HG03378 (cell line): ENCODE measurements around the gene RAB27A.
A peak's percentile ranks its signal among the peaks of the same experiment; 100 is the strongest.
"Not testable (repeated sequence)": the region's sequence is repeated elsewhere in the genome, so short reads cannot be mapped to it uniquely, and the experiment has no call there.

Experiments
- ATAC-seq: cut with Tn5 transposase; IDR thresholded peaks from one replicate; pipeline ENCODE4 v1.9.1; 2021; ENCODE audit warnings: mild to moderate bottlenecking, moderate library complexity; ENCODE audit not compliant: unreplicated experiment

RAB27A gene

GRCh38 chr15:55282284-55282833, 7.3 kb downstream of the RAB27A start:
- ATAC-seq, result no peak

DNA sequence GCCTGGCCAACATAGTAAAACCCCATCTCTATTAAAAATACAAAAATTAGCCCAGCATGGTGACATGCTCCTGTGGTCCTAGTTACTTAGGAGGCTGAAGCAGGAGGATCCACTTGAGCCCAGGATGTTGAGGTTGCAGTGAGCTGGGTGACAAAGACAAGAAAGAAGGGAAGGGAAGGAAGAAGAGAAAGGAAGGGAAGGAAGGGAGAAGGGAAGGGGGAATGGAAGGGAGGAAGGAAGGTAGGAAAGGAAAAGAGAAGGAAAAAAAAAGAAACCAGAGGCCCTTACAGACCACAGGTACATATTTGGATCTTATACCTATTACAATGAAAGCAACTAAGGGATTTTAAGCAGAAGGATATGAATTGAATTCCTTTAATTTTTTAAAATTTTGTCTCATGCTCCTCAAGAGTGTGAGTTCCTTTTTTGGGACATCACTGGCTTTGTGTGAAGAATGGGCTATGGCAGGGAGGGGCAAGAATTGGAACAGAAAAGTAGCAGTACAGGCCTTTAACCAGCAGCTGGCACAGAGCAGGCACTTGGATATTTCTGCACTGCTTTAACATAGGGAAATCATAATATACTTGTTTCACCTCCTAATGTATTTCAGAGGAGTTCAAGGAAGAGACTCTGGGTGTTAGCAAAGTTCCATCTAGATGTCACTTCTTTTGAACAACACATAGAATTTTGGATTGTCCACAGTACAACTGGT, 7.9 kb downstream of the RAB27A start:
- ATAC-seq, result no peak

DNA sequence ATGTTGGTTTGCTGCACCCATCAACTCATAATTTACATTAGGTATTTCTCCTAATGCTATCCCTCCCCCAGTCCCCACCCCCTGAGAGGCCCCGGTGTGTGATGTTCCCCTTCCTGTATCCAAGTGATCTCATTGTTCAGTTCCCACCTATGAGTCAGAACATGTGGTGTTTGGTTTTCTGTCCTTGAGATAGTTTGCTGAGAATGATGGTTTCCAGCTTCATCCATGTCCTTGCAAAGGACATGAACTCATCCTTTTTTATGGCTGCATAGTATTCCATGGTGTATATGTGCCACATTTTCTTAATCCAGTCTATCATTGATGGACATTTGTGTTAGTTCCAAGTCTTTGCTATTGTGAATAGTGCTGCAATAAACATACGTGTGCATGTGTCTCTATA, 9.0 kb downstream of the RAB27A start:
- not testable (repeated sequence) for ATAC-seq

DNA sequence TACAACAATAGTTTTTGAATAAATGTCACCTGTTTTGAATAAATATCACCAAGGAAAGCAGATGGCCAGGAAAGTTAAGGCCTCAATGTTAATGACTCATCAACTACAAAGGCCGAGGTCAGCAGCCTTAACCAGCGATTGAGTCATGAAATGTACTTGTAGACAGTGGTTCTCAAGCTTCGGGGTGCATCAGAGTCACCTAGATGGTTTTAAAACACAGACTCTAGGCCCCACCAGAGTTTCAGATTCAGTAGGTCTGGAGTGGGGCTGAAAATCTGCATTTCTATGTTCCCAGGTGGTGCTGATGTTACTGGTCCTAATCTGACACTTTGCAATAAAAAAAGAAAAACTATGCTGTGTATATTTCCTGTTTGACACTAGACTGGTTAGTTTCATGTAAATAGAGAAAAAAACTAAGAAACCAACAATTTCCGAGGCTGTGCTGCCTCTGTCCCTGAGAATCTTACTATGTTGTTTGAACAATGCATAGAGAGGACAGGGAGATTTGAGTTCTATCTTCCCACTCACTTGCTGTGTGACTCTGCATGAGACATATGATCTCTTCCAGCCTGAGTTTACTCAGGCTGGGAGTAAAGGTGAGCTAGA, 9.8 kb downstream of the RAB27A start:
- ATAC-seq, result peak; percentile 77

DNA sequence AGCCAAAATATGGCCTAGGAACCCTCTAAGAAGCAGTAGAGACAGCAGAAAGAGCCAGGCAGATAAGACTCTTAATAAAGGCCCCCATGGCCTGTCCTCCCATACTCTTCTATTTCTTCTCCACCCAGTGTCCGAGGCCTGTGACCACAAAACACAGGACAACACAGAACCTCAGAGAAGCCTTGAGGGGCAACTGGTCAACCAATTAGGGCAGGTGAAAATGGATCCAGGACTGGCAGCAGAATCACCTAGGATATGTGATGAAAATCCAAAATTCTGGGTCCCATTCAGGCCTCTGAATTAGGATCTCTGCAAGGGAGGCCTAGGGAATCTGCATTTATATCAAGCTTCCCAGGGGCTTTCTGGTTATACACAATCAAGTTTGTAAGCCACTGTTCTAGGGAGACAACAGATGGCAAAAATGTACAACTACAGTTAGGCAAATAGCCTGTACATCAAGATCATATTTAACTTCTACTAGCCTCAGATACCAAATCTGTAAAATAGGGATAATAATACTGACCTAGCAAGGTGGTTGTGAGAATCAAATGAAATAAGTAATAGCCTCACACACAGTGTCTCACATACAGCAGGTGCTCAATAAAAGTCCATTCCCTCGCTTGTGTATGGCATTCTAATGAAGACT, 10.4 kb downstream of the RAB27A start:
- ATAC-seq, result no peak

GRCh38 chr15:55277715-55278114, 11.9 kb downstream of the RAB27A start:
- ATAC-seq, result no peak

DNA sequence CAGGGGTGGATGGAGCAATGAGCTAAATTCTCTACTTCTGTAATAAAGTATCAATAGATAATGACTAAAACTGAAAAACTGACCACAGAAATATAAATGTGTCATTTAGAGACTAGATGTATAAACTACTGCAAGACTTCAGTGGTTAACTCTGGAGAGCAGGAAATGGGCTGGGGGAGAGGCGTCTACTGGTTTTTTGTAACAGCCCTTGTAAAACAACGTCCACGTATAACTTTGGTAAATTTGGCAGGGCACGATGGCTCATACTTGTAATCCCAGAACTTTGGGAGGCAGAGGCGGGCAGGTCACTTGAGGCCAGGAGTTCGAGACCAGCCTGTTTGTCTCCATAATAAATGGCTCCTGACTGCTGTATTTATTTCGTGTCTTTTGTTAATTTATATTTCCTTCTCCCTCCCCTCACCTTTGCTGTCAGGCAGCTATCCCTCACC, 12.5 kb downstream of the RAB27A start:
- peak; percentile 69 for ATAC-seq

DNA sequence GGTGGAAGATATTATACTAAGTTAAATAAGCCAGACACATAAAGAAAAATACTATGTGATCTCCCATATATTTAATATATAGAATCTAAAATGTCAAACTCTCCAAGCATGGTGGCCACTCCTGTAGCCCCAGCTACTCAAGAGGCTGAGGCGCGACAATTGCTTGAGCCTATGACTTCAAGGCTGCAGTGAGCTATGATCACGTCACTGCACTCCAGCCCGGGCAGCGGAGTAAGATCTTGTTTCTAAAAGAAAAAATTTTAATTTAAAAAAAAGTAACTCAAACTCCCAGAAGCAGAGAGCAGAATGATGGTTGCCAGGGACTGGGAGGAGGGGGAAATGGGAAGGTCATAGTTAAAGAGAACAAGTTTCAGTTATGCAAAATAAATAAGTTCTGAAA, 13.3 kb downstream of the RAB27A start:
- ATAC-seq, result no peak

- no peak for ATAC-seq
Observed at GRCh38 chr15:55270291-55270690, 19.3 kb downstream of the RAB27A start.

DNA sequence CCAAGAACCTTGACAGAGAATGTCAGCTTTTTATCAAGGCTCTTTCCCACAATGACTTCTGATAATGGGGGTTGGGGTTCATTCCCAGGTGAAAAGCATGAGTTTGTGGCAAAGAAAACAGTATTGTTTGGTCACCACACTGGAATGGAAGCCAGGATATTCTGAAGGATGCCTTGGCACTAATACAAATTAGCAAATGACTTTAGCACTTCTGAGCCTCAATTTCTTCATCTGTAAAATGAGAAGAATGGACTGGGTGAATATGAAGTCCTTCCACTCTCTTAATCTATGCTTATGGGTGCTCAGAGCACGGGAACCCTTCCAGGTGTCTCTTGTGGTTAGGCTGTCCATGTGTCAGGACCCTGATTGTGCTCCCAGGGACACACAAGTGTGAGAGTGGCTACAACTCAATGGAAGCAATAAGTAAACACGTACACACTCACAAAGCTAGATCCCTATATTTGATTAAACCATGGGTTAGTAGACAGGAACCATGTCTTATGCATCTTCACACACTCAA, 21.4 kb downstream of the RAB27A start:
- no peak for ATAC-seq

GRCh38 chr15:55267401-55268175, 22.0 kb downstream of the RAB27A start:
- ATAC-seq, result peak; percentile 89

DNA sequence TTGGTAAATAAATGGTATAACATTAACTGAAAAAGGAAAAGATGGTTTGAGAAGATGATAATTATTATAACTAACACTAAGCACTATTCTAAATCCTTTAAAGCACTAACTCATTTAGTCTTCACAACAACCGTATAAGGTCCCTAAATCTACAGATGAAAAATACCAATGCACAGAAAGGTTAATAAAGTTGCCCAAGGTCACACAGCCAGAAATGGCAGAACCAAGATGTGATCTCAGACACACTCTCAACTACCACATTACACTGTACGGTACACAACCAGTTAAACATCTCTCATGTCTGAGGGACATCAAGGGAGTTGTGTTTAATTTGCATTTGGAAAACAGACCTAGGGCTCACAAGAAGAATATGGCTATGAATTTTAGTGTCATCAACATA, 23.1 kb downstream of the RAB27A start:
- ATAC-seq, result no peak

- no peak for ATAC-seq
Observed at GRCh38 chr15:55260562-55261131, 29.0 kb downstream of the RAB27A start.

GRCh38 chr15:55257938-55258337, 31.7 kb downstream of the RAB27A start:
- no peak for ATAC-seq

GRCh38 chr15:55257012-55257670, 32.5 kb downstream of the RAB27A start:
- ATAC-seq, result no peak

DNA sequence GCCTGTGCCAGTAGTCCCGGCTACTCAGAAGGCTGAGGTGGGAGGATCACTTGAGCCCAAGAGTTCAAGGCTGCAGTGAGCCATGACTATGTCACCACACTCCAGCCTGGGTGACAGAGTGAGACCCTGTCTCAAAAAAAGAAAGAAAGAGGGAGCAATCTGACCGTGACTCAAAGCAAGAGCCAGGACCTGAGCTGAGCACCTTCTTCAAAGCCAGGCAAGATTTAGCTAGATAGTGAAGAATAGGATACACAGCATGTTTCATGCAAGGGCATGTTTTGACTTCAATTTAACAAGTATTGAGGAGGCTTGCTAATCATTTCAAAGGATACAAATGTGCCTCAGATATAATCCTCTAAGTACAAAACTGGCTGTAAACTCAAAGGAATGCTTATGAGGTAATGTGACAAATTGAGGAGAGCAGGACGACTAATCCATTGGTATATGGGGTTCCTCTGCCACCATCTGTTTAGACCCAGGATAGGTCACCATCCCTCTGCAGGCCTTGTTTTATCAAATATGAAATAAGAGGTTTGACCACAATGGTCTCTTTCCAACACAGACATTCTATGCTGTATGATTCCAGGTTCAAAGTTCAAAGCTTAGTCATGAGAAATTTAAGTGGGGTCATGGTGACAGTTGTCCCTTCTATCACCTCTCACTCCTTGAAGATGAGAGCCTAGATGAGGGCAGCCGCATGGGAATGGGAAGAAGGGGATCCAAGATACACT, 33.2 kb downstream of the RAB27A start:
- no peak for ATAC-seq

DNA sequence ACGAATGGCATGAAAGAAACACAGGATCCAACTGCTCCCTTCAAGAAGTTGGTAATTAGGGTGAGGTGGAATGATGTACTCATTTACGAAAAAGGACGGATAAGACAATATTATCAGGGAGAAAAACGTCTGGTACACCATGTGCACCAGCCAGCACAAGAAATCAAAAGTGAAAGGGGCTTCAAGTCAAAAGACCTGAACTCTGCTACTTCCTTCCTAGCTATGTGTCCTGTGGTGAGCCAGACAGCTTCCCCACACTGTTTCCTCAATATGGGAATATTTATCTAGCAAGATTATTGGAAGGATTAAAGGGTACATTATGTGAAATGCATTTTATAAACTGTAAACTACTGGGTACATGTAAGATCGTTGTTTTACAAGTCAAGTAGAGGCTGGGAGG, 33.9 kb downstream of the RAB27A start:
- ATAC-seq, result peak; percentile 44

- peak; percentile 57 for ATAC-seq
Observed at GRCh38 chr15:55254916-55255679, 34.5 kb downstream of the RAB27A start.

DNA sequence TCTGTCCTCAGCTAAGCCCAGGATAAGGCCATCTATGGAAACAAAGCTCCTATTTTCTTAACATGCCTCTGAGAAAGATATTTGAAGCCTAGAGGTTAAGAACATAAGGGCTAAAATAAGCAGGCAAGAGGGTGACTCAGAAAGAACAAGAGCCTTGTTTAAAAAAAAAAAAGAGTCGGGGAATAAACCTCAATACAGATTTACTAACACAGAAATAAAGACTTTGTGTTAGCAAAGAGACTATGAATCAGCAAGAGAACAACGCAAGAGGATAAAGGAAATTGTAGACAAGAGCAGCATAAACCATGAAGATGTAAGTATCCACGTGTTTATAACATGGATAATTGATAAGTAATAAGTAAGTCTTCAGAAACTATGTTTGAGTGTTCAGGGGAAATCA, 36.0 kb downstream of the RAB27A start:
- no peak for ATAC-seq
